H9 (cell line): ENCODE measurements around the gene PTPRK. TPM values are rescaled to one million over a fixed set of nuclear protein-coding genes. Genes with fewer than 3 reads are reported as not detected.

ENCODE experiments used
- DNase-seq: peaks from one replicate; pipeline ENCODE4 v3.0.0-alpha.2; 2017
- H2AFZ ChIP-seq: one replicate; pipeline ENCODE4 v1.6.1; 2013; ENCODE audit warnings: mild to moderate bottlenecking, low read length, control low read depth, moderate library complexity
- H2AK5ac ChIP-seq: 2 replicates; pipeline ENCODE4 v1.6.1; 2013; ENCODE audit warnings: low read length, control low read depth, mixed read lengths; ENCODE audit not compliant: insufficient read length
- H2BK120ac ChIP-seq: one replicate; pipeline ENCODE4 v1.6.1; 2013; ENCODE audit warnings: low read depth, mild to moderate bottlenecking, low read length, control low read depth, inconsistent platforms; ENCODE audit not compliant: poor library complexity, severe bottlenecking
- H2BK12ac ChIP-seq: 2 replicates; pipeline ENCODE4 v1.6.1; 2013; ENCODE audit warnings: low read length, control low read depth, mixed read lengths, low read depth; ENCODE audit not compliant: insufficient read length
- H2BK15ac ChIP-seq: 2 replicates; pipeline ENCODE4 v1.6.1; 2013; ENCODE audit warnings: low read depth, low read length, control low read depth
- H2BK20ac ChIP-seq: one replicate; pipeline ENCODE4 v1.6.1; 2013; ENCODE audit warnings: low read depth, mild to moderate bottlenecking, low read length, control low read depth, inconsistent platforms; ENCODE audit not compliant: poor library complexity, severe bottlenecking
- H2BK5ac ChIP-seq: 2 replicates; pipeline ENCODE4 v1.6.1; 2013; ENCODE audit warnings: low read length, control low read depth, mixed read lengths; ENCODE audit not compliant: insufficient read length
- H3K14ac ChIP-seq: 2 replicates; pipeline ENCODE4 v1.6.1; 2013; ENCODE audit warnings: low read length, control low read depth; ENCODE audit not compliant: insufficient read depth
- H3K18ac ChIP-seq: 2 replicates; pipeline ENCODE4 v1.6.1; 2013; ENCODE audit warnings: low read depth, mild to moderate bottlenecking, mixed read lengths, low read length, control low read depth; ENCODE audit not compliant: insufficient read length
- H3K23ac ChIP-seq: 2 replicates; pipeline ENCODE4 v1.6.1; 2013; ENCODE audit warnings: low read length, control low read depth, mixed read lengths, low read depth; ENCODE audit not compliant: insufficient read length
- H3K23me2 ChIP-seq: 2 replicates; pipeline ENCODE4 v1.6.1; 2013; ENCODE audit warnings: low read depth, mild to moderate bottlenecking, mixed read lengths, low read length, control low read depth; ENCODE audit not compliant: insufficient read length, poor library complexity, severe bottlenecking
- H3K27ac ChIP-seq: 2 replicates; pipeline ENCODE4 v1.5.1; 2013; ENCODE audit warnings: low read length, control low read depth, mixed read lengths, low read depth; ENCODE audit not compliant: insufficient read length
- H3K27me3 ChIP-seq: 2 replicates; pipeline ENCODE4 v1.6.1; 2013; ENCODE audit warnings: low read length, control low read depth, inconsistent platforms; ENCODE audit not compliant: insufficient read depth
- H3K4ac ChIP-seq: 2 replicates; pipeline ENCODE4 v1.6.1; 2013; ENCODE audit warnings: low read depth, mild to moderate bottlenecking, control low read depth, inconsistent platforms, low read length, moderate library complexity
- H3K4me1 ChIP-seq: 2 replicates; pipeline ENCODE4 v1.6.1; 2013; ENCODE audit warnings: low read length, control low read depth, inconsistent platforms; ENCODE audit not compliant: insufficient read depth
- H3K4me2 ChIP-seq: 2 replicates; pipeline ENCODE4 v1.6.1; 2013; ENCODE audit warnings: low read length, control low read depth, mixed read lengths; ENCODE audit not compliant: insufficient read length, insufficient read depth
- H3K56ac ChIP-seq: 2 replicates; pipeline ENCODE4 v1.6.1; 2013; ENCODE audit warnings: low read depth, mild to moderate bottlenecking, mixed read lengths, low read length, control low read depth; ENCODE audit not compliant: insufficient read length
- H3K79me1 ChIP-seq: 2 replicates; pipeline ENCODE4 v1.6.1; 2013; ENCODE audit warnings: low read depth, mild to moderate bottlenecking, moderate library complexity, low read length, control low read depth, inconsistent platforms; ENCODE audit not compliant: insufficient read depth, poor library complexity, severe bottlenecking
- H3K79me2 ChIP-seq: 2 replicates; pipeline ENCODE4 v1.6.1; 2013; ENCODE audit warnings: low read length, control low read depth, inconsistent platforms; ENCODE audit not compliant: insufficient read depth
- H3K9ac ChIP-seq: 2 replicates; pipeline ENCODE4 v1.6.1; 2013; ENCODE audit warnings: low read length, control low read depth, mixed read lengths; ENCODE audit not compliant: insufficient read length; ENCODE audit errors: extremely low read depth
- H3K9me3 ChIP-seq: one replicate; pipeline ENCODE4 v1.6.1; 2013; ENCODE audit warnings: low read depth, low read length, inconsistent platforms; ENCODE audit not compliant: control insufficient read depth
- H3T11ph ChIP-seq: one replicate; pipeline ENCODE4 v1.6.1; 2013; ENCODE audit warnings: mild to moderate bottlenecking, low read length, control low read depth, inconsistent platforms
- H4K20me1 ChIP-seq: one replicate; pipeline ENCODE4 v1.6.1; 2013; ENCODE audit not compliant: control insufficient read depth, insufficient read length, insufficient read depth
- H4K5ac ChIP-seq: 2 replicates; pipeline ENCODE4 v1.6.1; 2013; ENCODE audit warnings: low read depth, mild to moderate bottlenecking, mixed read lengths, low read length, control low read depth; ENCODE audit not compliant: insufficient read length
- H4K8ac ChIP-seq: replicated peaks from 2 replicates; pipeline ENCODE4 v1.6.1; 2013; ENCODE audit warnings: low read length, control low read depth, mixed read lengths, low read depth; ENCODE audit not compliant: insufficient read length
- H4K91ac ChIP-seq: 2 replicates; pipeline ENCODE4 v1.6.1; 2013; ENCODE audit warnings: low read depth, mild to moderate bottlenecking, moderate library complexity, mixed read lengths, low read length, control low read depth; ENCODE audit not compliant: insufficient read length
- H3K27ac Mint-ChIP-seq, 3 experiments: 2 replicates in 2 of 3; 3 replicates in 1 of 3; pipeline ENCODE4 v1.8.0; 2020 to 2021; ENCODE audit warnings: mixed read lengths in 3 of 3, mild to moderate bottlenecking in 1 of 3, moderate library complexity in 1 of 3
- H3K27me3 Mint-ChIP-seq: 2 replicates; pipeline ENCODE4 v1.8.0; 2021; ENCODE audit warnings: low read depth, mild to moderate bottlenecking, moderate library complexity, mixed read lengths
- H3K36me3 Mint-ChIP-seq, 3 experiments: 2 replicates in 2 of 3; 3 replicates in 1 of 3; pipeline ENCODE4 v1.8.0; 2020 to 2021; ENCODE audit warnings: low read depth in 3 of 3, mixed read lengths in 3 of 3; ENCODE audit not compliant: insufficient read depth in 1 of 3
- H3K4me1 Mint-ChIP-seq, 2 experiments: 2 replicates each; pipeline ENCODE4 v1.8.0; 2020; ENCODE audit warnings: mixed read lengths in 2 of 2
- H3K4me3 Mint-ChIP-seq, 2 experiments: 2 replicates in 1 of 2; 3 replicates in 1 of 2; pipeline ENCODE4 v1.8.0; 2020 to 2021; ENCODE audit warnings: mild to moderate bottlenecking in 2 of 2, mixed read lengths in 2 of 2, moderate library complexity in 1 of 2
- H3K9me3 Mint-ChIP-seq, 2 experiments: 2 replicates in 1 of 2; 3 replicates in 1 of 2; pipeline ENCODE4 v1.8.0; 2020; ENCODE audit warnings: mild to moderate bottlenecking in 2 of 2, mixed read lengths in 2 of 2, moderate library complexity in 1 of 2
- WGBS: extraction: QIAGEN DNeasy Blood & Tissue Kit; methylation state at CpG from one replicate; pipeline ENCODE4 v1.1.7; 2013; ENCODE audit warnings: missing lambda C conversion rate, low lambda C conversion rate, mixed read lengths; ENCODE audit not compliant: insufficient read length; ENCODE audit errors: extremely low coverage; 5-methylcytosine and 5-hydroxymethylcytosine counted together
- total RNA-seq: library from RNA; stranded (reverse); gene quantifications from 2 replicates; pipeline ENCODE4 v1.2.1, GENCODE V29; 2021
- TF ChIP-seq, protein P1 (sequence below): fragments of 200-600 bp; sonication (generic); conservative IDR thresholded peaks from 3 replicates; pipeline ENCODE4 v1.8.0; 2021; ENCODE audit warnings: antibody characterized with exemption, mild to moderate bottlenecking

Gene PTPRK
- total RNA-seq, 1 experiment from 2014 or later: 47.9 TPM

DNA sequence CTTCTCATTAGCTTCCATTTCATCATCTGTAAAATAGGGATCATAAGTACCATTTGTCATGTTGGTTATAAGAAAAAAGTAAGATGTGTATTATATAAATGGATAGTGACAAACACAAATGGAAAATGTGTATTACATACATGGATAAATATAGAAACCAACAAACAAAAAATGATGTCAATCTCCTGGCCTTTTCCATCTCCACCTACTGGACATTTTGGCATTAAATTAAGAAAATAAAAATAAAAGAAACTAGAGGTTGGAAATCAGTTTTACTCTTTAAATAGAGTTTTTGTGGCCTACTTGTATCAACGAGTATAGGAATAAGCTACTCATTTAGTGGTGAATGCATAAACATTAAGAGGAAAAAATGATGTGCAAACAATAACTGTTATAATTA, 552.0 kb downstream of the PTPRK start:
- H3K9ac ChIP-seq: no peak overlapping the region
- H2AFZ ChIP-seq: no peak overlapping the region
- no peaks in the 10 kb centered on the region for H3K79me1 ChIP-seq
- Mint-ChIP-seq H3K36me3 (peaks cover 0 to 18% (median 15%) of the 10 kb centered on the region in 3 experiments; a peak in 6 of 7 replicates), H3K4me1 (no peaks in the 10 kb centered on the region), H3K27ac (no peak overlapping the region), H3K4me3 (no peak overlapping the region), H3K27me3 (no peaks in the 10 kb centered on the region), H3K9me3 (no peaks in the 10 kb centered on the region)
- H3K4me1 ChIP-seq: no peaks in the 10 kb centered on the region
- H3K9me3 ChIP-seq: no peaks in the 10 kb centered on the region
- H3K79me2 ChIP-seq: no peaks in the 10 kb centered on the region
- no peak overlapping the region for H3K4me2 ChIP-seq
- H3K27ac ChIP-seq: no peak overlapping the region
- H3K27me3 ChIP-seq: no peaks in the 10 kb centered on the region
- no peak overlapping the region for H2BK15ac ChIP-seq
- H3K4ac ChIP-seq: no peak overlapping the region
- no peak overlapping the region for H4K5ac ChIP-seq
- no peaks in the 10 kb centered on the region for H4K20me1 ChIP-seq
- H2BK12ac ChIP-seq: no peak overlapping the region
- H3K23me2 ChIP-seq: no peaks in the 10 kb centered on the region
- TF ChIP-seq, protein P1, sequence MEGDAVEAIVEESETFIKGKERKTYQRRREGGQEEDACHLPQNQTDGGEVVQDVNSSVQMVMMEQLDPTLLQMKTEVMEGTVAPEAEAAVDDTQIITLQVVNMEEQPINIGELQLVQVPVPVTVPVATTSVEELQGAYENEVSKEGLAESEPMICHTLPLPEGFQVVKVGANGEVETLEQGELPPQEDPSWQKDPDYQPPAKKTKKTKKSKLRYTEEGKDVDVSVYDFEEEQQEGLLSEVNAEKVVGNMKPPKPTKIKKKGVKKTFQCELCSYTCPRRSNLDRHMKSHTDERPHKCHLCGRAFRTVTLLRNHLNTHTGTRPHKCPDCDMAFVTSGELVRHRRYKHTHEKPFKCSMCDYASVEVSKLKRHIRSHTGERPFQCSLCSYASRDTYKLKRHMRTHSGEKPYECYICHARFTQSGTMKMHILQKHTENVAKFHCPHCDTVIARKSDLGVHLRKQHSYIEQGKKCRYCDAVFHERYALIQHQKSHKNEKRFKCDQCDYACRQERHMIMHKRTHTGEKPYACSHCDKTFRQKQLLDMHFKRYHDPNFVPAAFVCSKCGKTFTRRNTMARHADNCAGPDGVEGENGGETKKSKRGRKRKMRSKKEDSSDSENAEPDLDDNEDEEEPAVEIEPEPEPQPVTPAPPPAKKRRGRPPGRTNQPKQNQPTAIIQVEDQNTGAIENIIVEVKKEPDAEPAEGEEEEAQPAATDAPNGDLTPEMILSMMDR: no peak; the same call in 2 of the 3 replicates
- H2BK5ac ChIP-seq: no peak overlapping the region
- no peak overlapping the region for H4K8ac ChIP-seq
- H2AK5ac ChIP-seq: no peak overlapping the region
- H3K23ac ChIP-seq: no peak overlapping the region
- no peak overlapping the region for H2BK20ac ChIP-seq
- H3K14ac ChIP-seq: no peak overlapping the region
- WGBS: no CpG with 5 or more reads among the region's 1 CpG
- no peak overlapping the region for H4K91ac ChIP-seq
- no peak overlapping the region for H2BK120ac ChIP-seq
- H3K56ac ChIP-seq: no peak overlapping the region
- no peak overlapping the region for H3K18ac ChIP-seq
- DNase-seq: no peak
- no peak overlapping the region for H3T11ph ChIP-seq
